Measurements from ENCODE around the gene PLCD4.

Gene PLCD4

GRCh38 chr2:218671654-218672566 is 64.2 kb downstream of the PLCD4 start, which contains the start of the genes RNF25 and STK36:
RNF25 (minus strand) TSS chr2:218672002; CDS start chr2:218671970, 32 bp downstream.
STK36 (plus strand) TSS chr2:218672086; CDS start chr2:218672830, 744 bp downstream.
- peak; percentile 82 for DNase-seq

- DNase-seq = no peak
These were observed 71.4 kb downstream of the PLCD4 start for GRCh38 chr2:218679119-218679518.

GRCh38 chr2:218680061-218680460 is 72.4 kb downstream of the PLCD4 start:
- no peak for DNase-seq

Measured in CD4-positive, alpha-beta T cell treated with Interleukin-6 for 4 hours (primary cell).